HEK293 (cell line): Measurements from ENCODE around the gene COL9A1.

Source experiments
- KLF1 ChIP-seq: fragments of 450-650 bp; formaldehyde crosslinking; IDR thresholded peaks from 2 replicates; pipeline ENCODE4 v1.5.1; 2016; ENCODE audit warnings: missing biosample characterization, missing genetic modification characterization
- KLF7 ChIP-seq: fragments of 450-650 bp; formaldehyde crosslinking; IDR thresholded peaks from 2 replicates; pipeline ENCODE4 v1.5.1; 2016; ENCODE audit warnings: missing biosample characterization, missing genetic modification characterization, borderline replicate concordance
- REPIN1 ChIP-seq: fragments of 450-650 bp; formaldehyde crosslinking; IDR thresholded peaks from 2 replicates; pipeline ENCODE4 v1.5.1; 2017; ENCODE audit warnings: missing biosample characterization, missing genetic modification characterization, low read depth
- SP7 ChIP-seq: fragments of 450-650 bp; formaldehyde crosslinking; IDR thresholded peaks from 2 replicates; pipeline ENCODE4 v1.5.1; 2016; ENCODE audit warnings: missing biosample characterization, missing genetic modification characterization
- WT1 ChIP-seq: fragments of 450-650 bp; formaldehyde crosslinking; IDR thresholded peaks from 2 replicates; pipeline ENCODE4 v1.5.1; 2016; ENCODE audit warnings: missing biosample characterization, missing genetic modification characterization
- ZBTB1 ChIP-seq: fragments of 450-650 bp; formaldehyde crosslinking; IDR thresholded peaks from 2 replicates; pipeline ENCODE4 v1.5.1; 2016; ENCODE audit warnings: missing biosample characterization, missing genetic modification characterization
- ZBTB21 ChIP-seq: fragments of 450-650 bp; formaldehyde crosslinking; IDR thresholded peaks from 2 replicates; pipeline ENCODE4 v1.5.1; 2017; ENCODE audit warnings: missing biosample characterization, missing genetic modification characterization
- ZBTB8A ChIP-seq: fragments of 450-650 bp; formaldehyde crosslinking; IDR thresholded peaks from 2 replicates; pipeline ENCODE4 v1.5.1; 2016; ENCODE audit warnings: missing biosample characterization, missing genetic modification characterization
- ZIC2 ChIP-seq: fragments of 450-650 bp; formaldehyde crosslinking; IDR thresholded peaks from 2 replicates; pipeline ENCODE4 v1.5.1; 2016; ENCODE audit warnings: missing biosample characterization, missing genetic modification characterization
- ZNF16 ChIP-seq: fragments of 450-650 bp; formaldehyde crosslinking; IDR thresholded peaks from 2 replicates; pipeline ENCODE4 v1.5.1; 2016; ENCODE audit warnings: low read depth, missing biosample characterization, missing genetic modification characterization
- ZNF211 ChIP-seq: fragments of 450-650 bp; formaldehyde crosslinking; IDR thresholded peaks from 2 replicates; pipeline ENCODE4 v1.5.1; 2016; ENCODE audit warnings: low read depth, missing biosample characterization, missing genetic modification characterization
- ZNF292 ChIP-seq: fragments of 450-650 bp; formaldehyde crosslinking; IDR thresholded peaks from 2 replicates; pipeline ENCODE4 v1.5.1; 2016; ENCODE audit warnings: low read depth, missing biosample characterization, missing genetic modification characterization, borderline replicate concordance
- ZNF341 ChIP-seq: fragments of 450-650 bp; formaldehyde crosslinking; IDR thresholded peaks from 2 replicates; pipeline ENCODE4; 2016; ENCODE audit warnings: low read depth, missing biosample characterization, missing genetic modification characterization
- ZNF404 ChIP-seq: fragments of 450-650 bp; formaldehyde crosslinking; IDR thresholded peaks from 2 replicates; pipeline ENCODE4 v1.5.1; 2017; ENCODE audit warnings: missing biosample characterization, missing genetic modification characterization
- ZNF423 ChIP-seq: fragments of 450-650 bp; formaldehyde crosslinking; IDR thresholded peaks from 2 replicates; pipeline ENCODE4 v1.5.1; 2016; ENCODE audit warnings: missing biosample characterization, missing genetic modification characterization
- ZNF426 ChIP-seq: fragments of 450-650 bp; formaldehyde crosslinking; IDR thresholded peaks from 2 replicates; pipeline ENCODE4 v1.5.1; 2017; ENCODE audit warnings: missing biosample characterization, missing genetic modification characterization, mild to moderate bottlenecking, inconsistent platforms, moderate library complexity
- ZNF473 ChIP-seq: fragments of 450-650 bp; formaldehyde crosslinking; IDR thresholded peaks from 2 replicates; pipeline ENCODE4 v1.5.1; 2017; ENCODE audit warnings: missing biosample characterization, missing genetic modification characterization
- ZNF521 ChIP-seq: fragments of 450-650 bp; formaldehyde crosslinking; IDR thresholded peaks from 2 replicates; pipeline ENCODE4 v1.5.1; 2017; ENCODE audit warnings: missing biosample characterization, mild to moderate bottlenecking, missing genetic modification characterization
- ZNF530 ChIP-seq: fragments of 450-650 bp; formaldehyde crosslinking; IDR thresholded peaks from 2 replicates; pipeline ENCODE4 v1.5.1; 2016; ENCODE audit warnings: low read depth, missing biosample characterization, missing genetic modification characterization
- ZNF549 ChIP-seq: fragments of 450-650 bp; IDR thresholded peaks from 2 replicates; pipeline ENCODE4 v1.5.1; 2018; ENCODE audit warnings: missing biosample characterization, missing genetic modification characterization, mild to moderate bottlenecking, inconsistent platforms, moderate library complexity
- ZNF585B ChIP-seq: fragments of 450-650 bp; formaldehyde crosslinking; IDR thresholded peaks from 2 replicates; pipeline ENCODE4 v1.5.1; 2016; ENCODE audit warnings: missing biosample characterization, missing genetic modification characterization
- ZNF600 ChIP-seq: fragments of 450-650 bp; formaldehyde crosslinking; IDR thresholded peaks from 2 replicates; pipeline ENCODE4 v1.5.1; 2016; ENCODE audit warnings: missing biosample characterization, missing genetic modification characterization
- ZNF623 ChIP-seq: fragments of 450-650 bp; formaldehyde crosslinking; IDR thresholded peaks from 2 replicates; pipeline ENCODE4 v1.5.1; 2016; ENCODE audit warnings: missing biosample characterization, missing genetic modification characterization
- ZNF664 ChIP-seq: fragments of 450-650 bp; formaldehyde crosslinking; IDR thresholded peaks from 2 replicates; pipeline ENCODE4 v1.5.1; 2016; ENCODE audit warnings: missing biosample characterization, missing genetic modification characterization
- ZSCAN23 ChIP-seq: fragments of 450-650 bp; formaldehyde crosslinking; IDR thresholded peaks from 2 replicates; pipeline ENCODE4 v1.5.1; 2016; ENCODE audit warnings: missing biosample characterization, missing genetic modification characterization
- TF ChIP-seq, protein P1 (sequence below): fragments of 450-650 bp; formaldehyde crosslinking; IDR thresholded peaks from 2 replicates; pipeline ENCODE4 v1.5.1; 2016; ENCODE audit warnings: missing biosample characterization, missing genetic modification characterization
- TF ChIP-seq, protein P2 (sequence below): fragments of 450-650 bp; formaldehyde crosslinking; IDR thresholded peaks from 2 replicates; pipeline ENCODE4 v1.5.1; 2016; ENCODE audit warnings: missing biosample characterization, missing genetic modification characterization
- TF ChIP-seq, protein P3 (sequence below): fragments of 450-650 bp; formaldehyde crosslinking; IDR thresholded peaks from 2 replicates; pipeline ENCODE4 v1.5.1; 2017; ENCODE audit warnings: missing biosample characterization, missing genetic modification characterization
- TF ChIP-seq, protein P4 (sequence below): fragments of 450-650 bp; formaldehyde crosslinking; IDR thresholded peaks from 2 replicates; pipeline ENCODE4 v1.5.1; 2016; ENCODE audit warnings: missing biosample characterization, missing genetic modification characterization
- TF ChIP-seq, protein P5 (sequence below): fragments of 450-650 bp; formaldehyde crosslinking; IDR thresholded peaks from 2 replicates; pipeline ENCODE4 v1.5.1; 2016; ENCODE audit warnings: missing biosample characterization, missing genetic modification characterization
- TF ChIP-seq, protein P6 (sequence below): fragments of 450-650 bp; IDR thresholded peaks from 2 replicates; pipeline ENCODE4 v1.5.1; 2018; ENCODE audit warnings: missing biosample characterization, mild to moderate bottlenecking, missing genetic modification characterization
- TF ChIP-seq, protein P7 (sequence below): fragments of 450-650 bp; formaldehyde crosslinking; IDR thresholded peaks from 2 replicates; pipeline ENCODE4 v1.5.1; 2016; ENCODE audit warnings: missing biosample characterization, missing genetic modification characterization

COL9A1 gene

DNA sequence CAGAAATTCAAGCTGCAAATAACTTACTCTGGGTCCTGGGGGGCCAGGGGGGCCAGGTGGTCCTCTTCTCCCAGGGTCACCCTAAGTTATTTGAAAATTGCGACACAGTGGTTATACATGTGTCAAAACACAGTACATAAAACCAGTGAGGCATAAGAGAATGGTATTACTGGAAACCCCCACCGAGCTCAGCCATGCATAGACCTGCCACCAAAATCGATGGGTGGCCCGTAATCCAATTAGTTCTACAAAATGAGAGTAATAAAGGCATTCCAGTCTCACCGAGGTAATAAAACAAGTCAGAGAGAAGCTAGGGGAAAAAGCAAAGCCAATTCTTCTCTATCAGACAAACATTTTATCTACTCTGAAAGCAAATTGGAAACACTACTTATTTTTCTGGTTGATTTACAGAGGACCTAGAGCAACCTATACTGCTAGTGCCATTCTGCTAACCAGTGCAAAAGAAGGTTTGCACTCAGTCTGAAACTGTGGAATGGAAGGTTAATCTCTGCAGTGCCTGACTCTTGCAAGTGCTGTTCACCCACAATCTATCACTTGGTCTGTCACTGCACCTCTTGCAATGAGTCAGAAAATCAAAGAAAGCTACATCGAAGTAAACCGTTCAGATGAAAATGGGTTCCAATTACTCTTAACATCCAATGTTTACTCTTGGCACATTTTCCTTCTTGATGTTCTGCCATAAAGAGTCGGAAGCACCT is 32.4 kb downstream of the COL9A1 start (continued):
- no peak for TF ChIP-seq REPIN1 (tag by site-specific recombination)
- TF ChIP-seq, protein P1, sequence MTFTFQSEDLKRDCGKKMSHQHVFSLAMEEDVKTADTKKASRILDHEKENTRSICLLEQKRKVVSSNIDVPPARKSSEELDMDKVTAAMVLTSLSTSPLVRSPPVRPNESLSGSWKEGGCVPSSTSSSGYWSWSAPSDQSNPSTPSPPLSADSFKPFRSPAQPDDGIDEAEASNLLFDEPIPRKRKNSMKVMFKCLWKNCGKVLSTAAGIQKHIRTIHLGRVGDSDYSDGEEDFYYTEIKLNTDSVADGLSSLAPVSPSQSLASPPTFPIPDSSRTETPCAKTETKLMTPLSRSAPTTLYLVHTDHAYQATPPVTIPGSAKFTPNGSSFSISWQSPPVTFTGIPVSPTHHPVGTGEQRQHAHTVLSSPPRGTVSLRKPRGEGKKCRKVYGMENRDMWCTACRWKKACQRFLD (tag by site-specific recombination) = no peak
- TF ChIP-seq ZNF600 (tag by site-specific recombination) = peak; percentile 32; the same call in 1 of the 2 replicates
- peak; percentile 51; the same call in 1 of the 2 replicates for TF ChIP-seq ZSCAN23 (tag by site-specific recombination)
- TF ChIP-seq, protein P2, sequence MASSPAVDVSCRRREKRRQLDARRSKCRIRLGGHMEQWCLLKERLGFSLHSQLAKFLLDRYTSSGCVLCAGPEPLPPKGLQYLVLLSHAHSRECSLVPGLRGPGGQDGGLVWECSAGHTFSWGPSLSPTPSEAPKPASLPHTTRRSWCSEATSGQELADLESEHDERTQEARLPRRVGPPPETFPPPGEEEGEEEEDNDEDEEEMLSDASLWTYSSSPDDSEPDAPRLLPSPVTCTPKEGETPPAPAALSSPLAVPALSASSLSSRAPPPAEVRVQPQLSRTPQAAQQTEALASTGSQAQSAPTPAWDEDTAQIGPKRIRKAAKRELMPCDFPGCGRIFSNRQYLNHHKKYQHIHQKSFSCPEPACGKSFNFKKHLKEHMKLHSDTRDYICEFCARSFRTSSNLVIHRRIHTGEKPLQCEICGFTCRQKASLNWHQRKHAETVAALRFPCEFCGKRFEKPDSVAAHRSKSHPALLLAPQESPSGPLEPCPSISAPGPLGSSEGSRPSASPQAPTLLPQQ (tag by site-specific recombination) = no peak
- TF ChIP-seq ZNF16 = no peak
- TF ChIP-seq, protein P3, sequence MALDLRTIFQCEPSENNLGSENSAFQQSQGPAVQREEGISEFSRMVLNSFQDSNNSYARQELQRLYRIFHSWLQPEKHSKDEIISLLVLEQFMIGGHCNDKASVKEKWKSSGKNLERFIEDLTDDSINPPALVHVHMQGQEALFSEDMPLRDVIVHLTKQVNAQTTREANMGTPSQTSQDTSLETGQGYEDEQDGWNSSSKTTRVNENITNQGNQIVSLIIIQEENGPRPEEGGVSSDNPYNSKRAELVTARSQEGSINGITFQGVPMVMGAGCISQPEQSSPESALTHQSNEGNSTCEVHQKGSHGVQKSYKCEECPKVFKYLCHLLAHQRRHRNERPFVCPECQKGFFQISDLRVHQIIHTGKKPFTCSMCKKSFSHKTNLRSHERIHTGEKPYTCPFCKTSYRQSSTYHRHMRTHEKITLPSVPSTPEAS (tag by site-specific recombination) = no peak
- no peak for TF ChIP-seq ZNF521 (tag by site-specific recombination)
- no peak for TF ChIP-seq ZNF473
- TF ChIP-seq ZIC2 (tag by site-specific recombination) = peak; percentile 87
- peak; percentile 58; the same call in 1 of the 2 replicates for TF ChIP-seq ZNF341 (tag by site-specific recombination)
- no peak for TF ChIP-seq KLF7 (tag by site-specific recombination)
- peak; percentile 60 for TF ChIP-seq WT1 (tag by site-specific recombination)
- TF ChIP-seq, protein P4, sequence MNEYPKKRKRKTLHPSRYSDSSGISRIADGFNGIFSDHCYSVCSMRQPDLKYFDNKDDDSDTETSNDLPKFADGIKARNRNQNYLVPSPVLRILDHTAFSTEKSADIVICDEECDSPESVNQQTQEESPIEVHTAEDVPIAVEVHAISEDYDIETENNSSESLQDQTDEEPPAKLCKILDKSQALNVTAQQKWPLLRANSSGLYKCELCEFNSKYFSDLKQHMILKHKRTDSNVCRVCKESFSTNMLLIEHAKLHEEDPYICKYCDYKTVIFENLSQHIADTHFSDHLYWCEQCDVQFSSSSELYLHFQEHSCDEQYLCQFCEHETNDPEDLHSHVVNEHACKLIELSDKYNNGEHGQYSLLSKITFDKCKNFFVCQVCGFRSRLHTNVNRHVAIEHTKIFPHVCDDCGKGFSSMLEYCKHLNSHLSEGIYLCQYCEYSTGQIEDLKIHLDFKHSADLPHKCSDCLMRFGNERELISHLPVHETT = no peak
- no peak for TF ChIP-seq ZNF404
- TF ChIP-seq, protein P5, sequence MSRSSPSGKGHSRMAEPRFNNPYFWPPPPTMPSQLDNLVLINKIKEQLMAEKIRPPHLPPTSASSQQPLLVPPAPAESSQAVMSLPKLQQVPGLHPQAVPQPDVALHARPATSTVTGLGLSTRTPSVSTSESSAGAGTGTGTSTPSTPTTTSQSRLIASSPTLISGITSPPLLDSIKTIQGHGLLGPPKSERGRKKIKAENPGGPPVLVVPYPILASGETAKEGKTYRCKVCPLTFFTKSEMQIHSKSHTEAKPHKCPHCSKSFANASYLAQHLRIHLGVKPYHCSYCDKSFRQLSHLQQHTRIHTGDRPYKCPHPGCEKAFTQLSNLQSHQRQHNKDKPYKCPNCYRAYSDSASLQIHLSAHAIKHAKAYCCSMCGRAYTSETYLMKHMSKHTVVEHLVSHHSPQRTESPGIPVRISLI (tag by site-specific recombination) = 0 out of 2 replicates have a peak, but pooled peaks have one; percentile 40
- no peak for TF ChIP-seq ZNF623 (tag by site-specific recombination)
- peak; percentile 67 for TF ChIP-seq ZNF423 (tag by site-specific recombination)
- TF ChIP-seq ZNF211 = no peak
- no peak for TF ChIP-seq ZBTB21 (tag by site-specific recombination)
- TF ChIP-seq ZBTB1 (tag by site-specific recombination) = no peak
- no peak for TF ChIP-seq KLF1 (tag by site-specific recombination)
- no peak for TF ChIP-seq ZNF426
- TF ChIP-seq ZNF549 (tag by site-specific recombination) = no peak
- no peak for TF ChIP-seq ZNF292 (tag by site-specific recombination)
- TF ChIP-seq, protein P6, sequence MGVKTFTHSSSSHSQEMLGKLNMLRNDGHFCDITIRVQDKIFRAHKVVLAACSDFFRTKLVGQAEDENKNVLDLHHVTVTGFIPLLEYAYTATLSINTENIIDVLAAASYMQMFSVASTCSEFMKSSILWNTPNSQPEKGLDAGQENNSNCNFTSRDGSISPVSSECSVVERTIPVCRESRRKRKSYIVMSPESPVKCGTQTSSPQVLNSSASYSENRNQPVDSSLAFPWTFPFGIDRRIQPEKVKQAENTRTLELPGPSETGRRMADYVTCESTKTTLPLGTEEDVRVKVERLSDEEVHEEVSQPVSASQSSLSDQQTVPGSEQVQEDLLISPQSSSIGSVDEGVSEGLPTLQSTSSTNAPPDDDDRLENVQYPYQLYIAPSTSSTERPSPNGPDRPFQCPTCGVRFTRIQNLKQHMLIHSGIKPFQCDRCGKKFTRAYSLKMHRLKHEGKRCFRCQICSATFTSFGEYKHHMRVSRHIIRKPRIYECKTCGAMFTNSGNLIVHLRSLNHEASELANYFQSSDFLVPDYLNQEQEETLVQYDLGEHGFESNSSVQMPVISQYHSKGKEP (tag by site-specific recombination) = peak; percentile 100
- no peak for TF ChIP-seq ZNF530 (tag by site-specific recombination)
- peak; percentile 45 for TF ChIP-seq SP7 (tag by site-specific recombination)
- no peak for TF ChIP-seq ZNF664
- TF ChIP-seq ZBTB8A (tag by site-specific recombination) = no peak
- TF ChIP-seq, protein P7, sequence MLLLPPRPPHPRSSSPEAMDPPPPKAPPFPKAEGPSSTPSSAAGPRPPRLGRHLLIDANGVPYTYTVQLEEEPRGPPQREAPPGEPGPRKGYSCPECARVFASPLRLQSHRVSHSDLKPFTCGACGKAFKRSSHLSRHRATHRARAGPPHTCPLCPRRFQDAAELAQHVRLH (tag by site-specific recombination) = peak; percentile 63; the same call in 1 of the 2 replicates
- TF ChIP-seq ZNF585B = no peak
